ENCODE results near the gene ORAI3.

Gene ORAI3

DNA sequence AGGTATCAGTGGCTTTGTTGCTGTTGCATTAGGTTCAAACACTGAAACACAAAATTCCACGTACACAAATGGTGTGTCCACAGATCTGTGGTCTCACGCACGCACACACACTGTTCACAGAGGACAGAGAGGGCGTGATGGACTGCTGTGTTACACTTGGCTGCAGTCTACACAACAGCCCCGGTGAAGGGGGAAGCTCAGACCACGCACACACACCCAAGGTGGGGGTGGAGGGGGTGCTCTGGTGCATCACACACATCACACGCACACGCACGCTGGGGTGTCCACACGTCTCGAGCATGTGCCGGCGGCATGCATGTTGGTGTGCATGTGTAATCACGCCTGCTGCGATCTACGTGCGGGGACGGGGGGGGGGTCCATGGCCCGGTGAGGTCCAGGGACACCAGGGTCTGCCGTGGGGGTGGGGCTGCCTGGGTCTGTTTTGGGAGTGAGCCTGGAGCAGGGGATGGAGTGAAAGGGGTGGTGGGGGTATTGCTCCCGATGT, 43.5 kb downstream of the ORAI3 start:
- Mint-ChIP-seq H3K4me1 (peaks cover 17% of the 10 kb centered on the region), H3K4me3 (no peak overlapping the region), H3K27me3 (peaks cover 13% of the 10 kb centered on the region), H3K9me3 (no peaks in the 10 kb centered on the region), H3K36me3 (no peaks in the 10 kb centered on the region), H3K27ac (no peak overlapping the region)
- no peak for DNase-seq
- CTCF ChIA-PET = no interaction called here

DNA sequence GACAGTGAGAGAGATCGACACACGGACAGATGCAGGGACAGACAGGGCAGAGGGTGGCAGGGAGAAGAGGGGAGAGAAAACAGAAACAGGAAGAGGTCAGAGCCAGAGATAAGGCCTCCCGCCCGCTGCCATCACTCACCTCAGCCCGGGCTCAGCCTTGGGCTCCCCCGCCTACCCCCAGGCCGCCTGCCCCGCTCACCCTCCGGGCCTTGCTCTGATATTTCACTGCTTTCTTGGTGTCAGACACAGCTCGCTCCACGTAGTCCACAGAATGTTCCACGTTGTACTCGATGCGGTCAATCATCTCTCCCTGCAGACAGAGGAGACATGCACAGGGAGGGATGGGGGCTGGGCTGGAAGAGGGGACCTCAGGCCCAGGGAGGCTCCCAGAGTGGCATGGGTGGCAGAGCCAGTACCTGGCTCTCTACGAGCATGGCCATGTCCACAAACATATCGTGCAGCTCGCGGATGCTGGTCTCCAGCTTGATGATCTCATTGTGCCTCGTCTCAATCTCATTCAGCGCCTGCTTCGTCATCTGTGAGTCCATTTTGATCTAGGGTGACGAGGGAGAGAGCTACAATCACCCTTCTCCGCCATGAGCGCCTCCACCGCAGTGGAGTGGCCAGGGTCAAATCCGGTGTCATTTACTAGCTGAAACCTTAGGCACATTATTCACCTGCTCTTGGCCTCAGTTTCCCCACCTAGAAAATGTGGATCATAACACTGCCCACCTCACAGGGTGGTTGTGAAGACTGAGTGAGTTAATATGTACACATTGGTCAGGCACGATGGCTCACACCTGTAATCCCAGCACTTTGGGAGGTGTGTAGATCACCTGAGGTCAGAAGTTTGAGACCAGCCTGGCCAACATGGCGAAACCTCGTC, 44.3 kb downstream of the ORAI3 start:
- CTCF ChIA-PET = interaction anchor here (2.0 kb wide), 1 partner anchor 8 kb away, joined by 9 read pairs; the partner anchor contains the start of gene HSD3B7
- peaks cover 22% of the 10 kb centered on the region for H3K27me3 Mint-ChIP-seq
- no peaks in the 10 kb centered on the region for H3K36me3 Mint-ChIP-seq
- H3K4me1 Mint-ChIP-seq = peaks cover 20% of the 10 kb centered on the region
- no peak overlapping the region for H3K4me3 Mint-ChIP-seq
- DNase-seq = no peak
- no peak overlapping the region for H3K27ac Mint-ChIP-seq
- no peaks in the 10 kb centered on the region for H3K9me3 Mint-ChIP-seq

DNA sequence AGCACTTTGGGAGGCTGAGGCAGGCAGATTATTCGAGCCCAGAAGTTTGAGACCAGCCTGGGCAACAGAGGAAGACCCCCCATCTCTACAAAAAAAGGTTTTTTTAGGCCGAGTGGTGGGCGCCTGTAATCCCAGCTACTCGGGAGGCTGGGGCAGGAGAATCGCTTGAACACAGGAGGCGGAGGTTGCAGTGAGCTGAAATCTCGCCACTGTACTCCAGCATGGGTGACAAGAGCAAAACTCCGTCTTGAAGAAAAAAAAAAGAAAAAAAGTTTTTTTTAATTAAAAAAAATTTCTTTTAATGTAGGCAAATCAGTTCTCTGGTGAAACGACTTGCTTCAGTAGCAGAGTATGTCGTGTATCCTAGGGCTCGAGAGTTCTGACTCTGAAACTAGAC, 47.1 kb downstream of the ORAI3 start:
- Mint-ChIP-seq H3K4me1 (peaks cover 20% of the 10 kb centered on the region), H3K36me3 (no peaks in the 10 kb centered on the region), H3K27ac (no peak overlapping the region), H3K4me3 (peak overlapping the region; percentile 74), H3K9me3 (no peaks in the 10 kb centered on the region), H3K27me3 (peaks cover 45% of the 10 kb centered on the region)
- DNase-seq = no peak
- CTCF ChIA-PET = interaction anchor here (1.1 kb wide), 1 partner anchor 11 kb away, joined by 3 read pairs; the partner anchor contains the start of gene HSD3B7

DNA sequence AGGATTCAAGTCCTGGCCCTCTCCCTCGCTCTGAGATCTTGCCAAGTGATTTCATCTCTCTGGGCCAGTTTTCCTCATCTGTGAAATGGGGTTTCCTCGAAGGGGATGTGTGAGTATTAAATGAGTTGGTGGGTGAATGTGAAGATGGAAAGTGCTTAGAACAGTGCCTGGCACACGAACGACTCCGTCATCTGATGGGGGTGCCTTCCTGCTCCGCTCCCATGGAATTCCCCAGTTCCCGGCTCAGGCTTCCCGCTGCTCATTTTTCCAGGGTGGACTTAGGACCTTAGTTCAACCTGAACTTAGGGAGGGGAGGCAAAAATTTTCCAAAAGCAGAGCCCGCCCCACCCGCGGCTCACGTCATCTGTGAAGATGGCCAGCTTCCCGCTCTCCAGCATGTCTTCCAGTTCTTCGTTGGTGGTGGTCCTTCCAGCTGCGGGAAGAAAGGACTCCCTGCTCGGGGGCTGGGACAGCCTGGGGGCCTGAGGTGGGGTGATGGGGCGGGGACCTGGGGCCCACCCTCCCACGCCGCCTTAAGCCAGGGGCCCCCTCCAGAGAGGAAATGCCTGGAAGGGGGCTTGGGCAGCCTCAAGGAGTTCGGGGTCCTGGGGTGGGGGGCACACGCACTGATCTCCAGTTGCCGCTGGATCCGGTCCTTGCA, 47.6 kb downstream of the ORAI3 start:
- no peaks in the 10 kb centered on the region for H3K36me3 Mint-ChIP-seq
- CTCF ChIA-PET = interaction anchor here (1.0 to 1.1 kb wide), 2 partner anchors 12 to 79 kb away, joined by 3 read pairs; partner anchors contain the start of gene HSD3B7
- no peak for DNase-seq
- peaks cover 17% of the 10 kb centered on the region for H3K4me1 Mint-ChIP-seq
- peak overlapping the region; percentile 74 for H3K4me3 Mint-ChIP-seq
- H3K9me3 Mint-ChIP-seq = no peaks in the 10 kb centered on the region
- H3K27ac Mint-ChIP-seq = peak overlapping the region; percentile 4
- H3K27me3 Mint-ChIP-seq = peaks cover 48% of the 10 kb centered on the region

DNA sequence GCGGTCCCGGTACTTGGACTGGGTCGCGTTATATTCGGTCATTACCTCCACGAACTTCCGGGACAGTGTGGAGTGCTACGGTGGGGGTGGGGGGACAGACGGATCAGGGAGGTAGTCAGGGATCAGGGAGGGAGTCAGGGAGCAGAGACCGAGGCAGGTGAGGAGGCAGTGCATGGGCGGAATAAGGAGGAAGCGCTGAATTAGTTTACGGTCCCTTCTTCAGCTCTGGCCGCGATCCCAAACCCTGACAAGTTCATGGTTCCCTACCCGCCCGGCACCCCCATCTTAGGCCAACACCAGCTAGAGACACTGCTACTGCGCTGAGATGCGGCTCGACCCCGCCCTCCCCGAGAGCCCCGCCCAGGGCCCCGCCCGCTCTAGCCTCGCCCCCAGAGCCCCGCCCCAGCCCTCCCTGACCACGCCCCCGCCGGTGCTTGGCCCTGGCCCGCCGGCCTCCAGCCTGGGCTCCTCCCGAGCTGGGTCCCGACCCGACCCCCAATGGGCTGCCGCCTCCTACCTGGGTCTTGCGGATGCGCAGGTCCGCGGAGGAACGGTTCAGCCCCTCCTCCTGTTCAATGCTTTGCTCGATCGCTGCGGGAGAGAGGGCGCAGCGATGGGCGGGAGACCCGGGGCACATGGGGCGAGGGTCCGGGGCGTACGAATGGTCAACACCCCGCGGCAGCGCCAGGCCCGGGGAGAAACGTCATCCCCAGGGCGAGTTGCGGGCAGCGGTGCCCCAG, 48.3 kb downstream of the ORAI3 start:
- Mint-ChIP-seq H3K9me3 (no peaks in the 10 kb centered on the region), H3K27me3 (peaks cover 48% of the 10 kb centered on the region), H3K36me3 (no peaks in the 10 kb centered on the region), H3K4me3 (peak overlapping the region; percentile 74), H3K27ac (peak overlapping the region; percentile 20), H3K4me1 (peaks cover 17% of the 10 kb centered on the region)
- peak; percentile 88 for DNase-seq
- CTCF ChIA-PET = interaction anchor here (1.0 to 1.1 kb wide), 2 partner anchors 12 to 78 kb away, joined by 3 read pairs; partner anchors contain the start of gene HSD3B7

DNA sequence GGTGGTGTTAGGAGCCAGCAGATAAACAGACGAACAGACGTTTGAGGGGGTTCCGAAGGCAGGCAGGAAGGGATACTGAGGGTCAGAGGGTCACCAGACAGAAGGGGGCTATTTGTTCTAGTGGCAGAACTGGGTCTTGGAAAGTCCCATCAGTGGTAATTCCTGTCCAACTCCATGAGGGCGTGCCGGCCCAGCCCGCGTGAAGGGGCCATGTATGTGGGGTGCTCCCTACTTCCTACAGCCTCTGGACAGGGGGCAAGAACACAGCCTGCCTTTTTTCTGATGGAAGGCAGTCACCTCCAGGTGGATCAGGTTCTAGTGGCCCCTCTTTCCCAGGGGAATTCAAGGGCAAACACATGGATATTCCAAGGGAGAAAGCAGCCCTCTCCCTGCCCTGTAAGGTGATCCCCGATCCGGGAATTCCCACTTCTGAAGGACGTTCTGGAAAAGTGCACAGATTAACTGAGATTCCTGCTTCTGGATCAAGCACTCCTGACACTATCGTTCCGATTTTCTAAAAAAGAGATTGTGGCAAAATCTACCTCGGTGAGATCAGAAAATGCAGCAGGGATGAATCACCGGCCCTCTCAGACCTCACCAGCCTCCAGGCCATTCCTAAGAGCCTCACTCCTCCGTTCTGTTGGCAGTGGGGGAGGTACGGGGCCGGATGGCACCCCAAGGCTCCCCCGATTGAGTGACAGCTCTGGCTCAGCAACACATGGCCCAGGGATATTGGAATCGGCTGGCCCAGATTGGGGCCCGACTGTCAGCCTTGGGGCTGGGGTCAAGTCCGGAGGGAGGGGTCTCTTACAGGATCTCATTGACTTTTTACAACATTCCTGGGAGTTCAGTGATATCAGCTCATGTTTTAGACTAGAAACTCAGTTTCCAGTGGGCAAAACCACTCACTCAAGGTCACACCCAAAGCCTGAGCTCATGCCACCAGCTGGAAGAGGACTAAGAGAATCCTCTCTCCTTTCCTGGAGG, 49.1 kb downstream of the ORAI3 start:
- Mint-ChIP-seq H3K36me3 (no peaks in the 10 kb centered on the region), H3K9me3 (no peaks in the 10 kb centered on the region), H3K4me1 (peaks cover 15% of the 10 kb centered on the region), H3K4me3 (peak overlapping the region; percentile 40), H3K27me3 (peaks cover 48% of the 10 kb centered on the region), H3K27ac (no peak overlapping the region)
- CTCF ChIA-PET = interaction anchor here (0.9 to 2.2 kb wide), 4 partner anchors 14 to 105 kb away, joined by 3 to 9 read pairs (median 4); partner anchors contain the start of gene HSD3B7
- DNase-seq = no peak

DNA sequence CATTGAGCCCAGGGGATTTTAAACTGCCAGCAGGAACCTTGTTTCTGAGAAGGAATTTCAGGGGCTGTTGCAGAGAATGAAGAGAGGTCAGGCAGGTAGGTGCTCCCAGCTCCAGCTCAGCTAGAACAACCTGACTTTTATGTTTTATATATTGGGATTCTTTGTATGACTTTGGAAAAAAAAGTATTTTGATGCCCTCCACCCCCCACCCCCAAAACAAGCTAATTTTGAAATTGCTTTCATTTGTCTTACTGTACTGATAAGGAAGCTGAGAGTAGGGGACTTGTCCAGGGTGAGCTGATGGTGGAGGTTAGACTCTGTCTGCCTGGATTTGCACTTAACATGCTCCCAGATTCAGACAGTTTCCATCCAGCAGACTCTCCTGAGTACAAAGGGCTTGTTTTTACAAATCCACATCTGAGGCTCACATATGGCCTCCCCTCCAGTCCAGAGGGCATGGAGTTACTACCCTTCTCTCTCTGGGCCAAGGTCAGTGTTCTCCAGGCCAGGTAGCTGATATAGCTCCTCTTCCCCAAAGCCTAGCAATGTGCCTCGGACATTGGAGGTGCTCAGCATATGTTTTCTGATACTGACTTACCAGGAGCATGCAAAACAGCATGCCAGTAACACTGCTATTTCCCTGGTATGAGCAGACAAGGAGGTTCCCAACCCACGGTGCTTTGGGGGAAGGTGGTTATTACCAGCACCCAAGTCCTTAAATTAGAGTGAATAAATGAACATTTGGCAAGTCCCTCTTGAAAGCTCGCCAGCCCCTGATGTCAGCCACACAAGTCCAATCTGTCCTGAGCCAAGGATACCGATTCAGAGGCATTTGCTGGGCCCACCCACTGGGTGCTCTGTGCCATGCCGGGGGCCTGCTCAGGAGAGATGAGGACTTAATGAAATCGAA, 50.2 kb downstream of the ORAI3 start:
- no peaks in the 10 kb centered on the region for H3K36me3 Mint-ChIP-seq
- H3K27ac Mint-ChIP-seq = no peak overlapping the region
- CTCF ChIA-PET = interaction anchor here (0.9 to 2.2 kb wide), 3 partner anchors 15 to 104 kb away, joined by 3 to 9 read pairs (median 6); partner anchors contain the start of gene HSD3B7
- H3K27me3 Mint-ChIP-seq = peaks cover 52% of the 10 kb centered on the region
- no peak overlapping the region for H3K4me3 Mint-ChIP-seq
- no peaks in the 10 kb centered on the region for H3K9me3 Mint-ChIP-seq
- H3K4me1 Mint-ChIP-seq = peaks cover 15% of the 10 kb centered on the region
- DNase-seq = no peak

DNA sequence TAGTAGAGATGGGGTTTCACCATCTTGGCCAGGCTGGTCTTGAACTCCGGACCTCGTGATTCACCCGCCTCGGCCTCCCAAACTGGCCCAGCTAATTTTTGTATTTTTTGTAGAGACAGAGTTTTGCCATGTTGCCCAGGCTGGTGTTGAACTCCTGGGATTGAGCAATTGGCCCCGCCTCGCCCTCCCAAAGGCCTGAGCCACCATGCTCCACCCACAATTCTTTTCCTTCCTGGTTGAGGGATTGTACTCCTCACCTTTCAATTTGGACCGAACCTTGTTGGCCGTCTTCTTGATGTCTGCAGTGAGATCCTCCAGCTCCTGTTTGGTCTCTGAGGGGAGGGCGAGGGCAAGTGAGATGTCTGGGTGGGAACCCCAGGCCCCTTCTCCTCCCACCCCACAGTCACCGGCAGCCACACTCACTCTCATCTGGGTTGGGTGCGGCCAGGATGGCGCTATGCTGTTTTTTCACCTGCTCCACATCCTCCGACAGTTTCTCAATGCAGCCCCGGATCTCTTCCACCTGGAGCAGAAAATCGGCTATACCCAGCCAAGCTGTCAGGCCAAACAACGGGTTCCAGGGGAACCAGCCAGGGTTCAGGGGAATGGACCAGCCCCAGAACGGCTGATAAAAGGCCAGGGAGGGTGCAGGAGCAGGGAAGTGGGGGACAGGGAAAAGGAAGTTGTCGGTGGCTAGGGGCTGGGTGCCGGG, 52.0 kb downstream of the ORAI3 start:
- Mint-ChIP-seq H3K9me3 (no peaks in the 10 kb centered on the region), H3K36me3 (no peaks in the 10 kb centered on the region), H3K4me1 (peaks cover 12% of the 10 kb centered on the region), H3K4me3 (no peak overlapping the region), H3K27me3 (peaks cover 67% of the 10 kb centered on the region), H3K27ac (no peak overlapping the region)
- CTCF ChIA-PET = no interaction called here
- DNase-seq = no peak

DNA sequence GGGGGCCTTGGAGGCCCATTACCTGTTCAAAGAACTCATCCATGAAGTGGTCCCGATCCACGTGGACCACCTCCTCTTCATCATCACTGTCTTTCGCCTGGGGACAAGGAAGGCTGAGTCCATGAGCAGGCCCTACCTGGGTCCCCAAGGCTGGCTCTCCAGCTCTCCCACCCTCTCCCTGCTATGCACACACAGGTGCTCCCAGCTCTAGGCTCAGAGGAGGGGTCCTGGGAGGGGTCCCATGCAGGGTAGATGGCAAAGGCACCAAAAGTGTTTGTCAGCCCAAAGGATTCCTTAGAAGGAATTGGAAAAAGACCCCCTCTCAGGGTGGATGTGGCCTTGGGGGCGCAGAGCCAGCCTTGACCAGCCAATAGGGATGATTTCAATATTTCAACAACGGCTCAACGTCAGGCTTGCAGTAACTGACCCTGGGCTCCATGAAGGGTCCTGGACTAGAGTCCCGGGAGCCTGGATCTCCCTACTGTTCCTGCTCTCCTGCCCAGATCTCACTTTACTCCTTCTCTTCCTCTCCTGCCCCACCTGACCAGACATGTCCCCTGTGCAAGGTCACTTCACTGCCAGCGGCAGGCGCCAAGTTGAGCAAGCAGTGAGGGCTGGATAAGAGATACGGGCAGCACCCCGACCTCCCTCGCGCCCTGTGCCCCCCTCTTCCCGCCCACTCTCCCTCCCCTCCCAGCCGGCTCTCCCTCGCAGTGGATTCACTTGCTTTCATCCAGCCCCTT, 52.8 kb downstream of the ORAI3 start:
- Mint-ChIP-seq H3K4me1 (peaks cover 7% of the 10 kb centered on the region), H3K27ac (no peak overlapping the region), H3K27me3 (peaks cover 69% of the 10 kb centered on the region), H3K4me3 (no peak overlapping the region), H3K36me3 (no peaks in the 10 kb centered on the region), H3K9me3 (no peaks in the 10 kb centered on the region)
- DNase-seq = no peak
- CTCF ChIA-PET = interaction anchor here (1.0 to 1.2 kb wide), 2 partner anchors 48 to 867 kb away, joined by 3 read pairs; no protein-coding TSS in a partner anchor

DNA sequence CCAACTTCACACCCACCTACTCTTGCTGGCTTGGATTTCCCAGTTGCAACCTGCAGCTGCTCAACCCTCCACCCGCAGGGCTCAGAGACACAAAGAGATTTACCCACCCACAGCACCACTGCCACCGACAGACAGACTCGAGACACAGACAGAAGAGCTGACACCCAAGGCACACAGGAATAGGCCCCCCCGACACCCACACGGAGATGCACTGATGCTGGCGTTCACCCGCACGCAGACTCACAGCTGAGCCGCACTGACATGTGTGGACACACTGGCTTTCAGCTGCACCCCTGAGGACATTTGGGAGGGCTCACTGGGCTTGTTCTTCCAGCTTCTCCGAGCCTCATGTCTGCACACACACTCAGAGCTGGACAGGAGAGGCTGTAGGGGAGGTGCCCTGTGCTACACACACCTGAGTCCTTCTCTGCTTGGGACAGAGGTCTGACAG, 53.4 kb downstream of the ORAI3 start:
- no peaks in the 10 kb centered on the region for H3K9me3 Mint-ChIP-seq
- CTCF ChIA-PET = interaction anchor here (0.9 to 1.2 kb wide), 4 partner anchors 17 to 866 kb away, joined by 3 to 4 read pairs (median 3); partner anchors contain the start of gene HSD3B7

DNA sequence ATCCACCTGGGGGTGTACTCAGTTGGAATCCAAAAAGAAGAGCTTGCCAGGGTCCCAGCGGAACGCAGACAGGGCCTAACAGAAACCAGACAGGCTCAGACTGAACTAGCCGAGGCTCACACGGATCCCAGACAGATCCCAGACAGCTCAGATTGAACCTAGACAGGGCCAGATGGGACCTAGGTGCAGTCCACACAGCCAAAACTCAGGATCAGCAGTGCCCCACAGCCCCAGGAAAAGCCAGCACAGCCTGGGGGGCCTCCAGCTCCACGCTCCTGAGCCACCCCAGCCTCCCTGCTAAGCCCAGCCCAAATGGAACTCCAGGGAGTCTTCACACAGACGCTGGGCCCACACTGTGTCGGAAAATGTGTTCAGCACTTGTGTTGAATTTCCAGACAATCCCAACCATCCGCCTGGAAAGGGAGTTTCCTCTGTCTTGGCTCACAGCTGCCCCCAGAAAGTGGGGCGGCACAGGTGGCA, 54.0 kb downstream of the ORAI3 start:
- Mint-ChIP-seq H3K27ac (no peak overlapping the region), H3K9me3 (no peaks in the 10 kb centered on the region), H3K4me3 (no peak overlapping the region), H3K27me3 (peaks cover 69% of the 10 kb centered on the region), H3K4me1 (no peaks in the 10 kb centered on the region), H3K36me3 (no peaks in the 10 kb centered on the region)
- no peak for DNase-seq
- CTCF ChIA-PET = interaction anchor here (0.9 to 1.2 kb wide), 4 partner anchors 17 to 866 kb away, joined by 3 to 4 read pairs (median 3); partner anchors contain the start of gene HSD3B7

More for the DNA sequence above, 53.4 kb downstream of the ORAI3 start:
- Mint-ChIP-seq H3K4me3 (no peak overlapping the region), H3K36me3 (no peaks in the 10 kb centered on the region), H3K27ac (no peak overlapping the region), H3K27me3 (peaks cover 69% of the 10 kb centered on the region), H3K4me1 (peaks cover 3% of the 10 kb centered on the region)
- DNase-seq = no peak
